Gastroesophageal sphincter (tissue), 3 donors: ENCODE results near the gene LARP6.

ENCODE experiments used
- POLR2A ChIP-seq, 2 donors: fragments of 450-650 bp; IDR thresholded peaks; one replicate each; pipeline ENCODE4 v1.6.1; 2017; ENCODE audit warnings: antibody characterized with exemption in 2 of 2, mild to moderate bottlenecking in 2 of 2, moderate library complexity in 1 of 2
- POLR2AphosphoS5 ChIP-seq: sonication (generic); formaldehyde crosslinking; IDR thresholded peaks from one replicate; pipeline ENCODE4 v1.6.1; 2017; ENCODE audit warnings: antibody characterized with exemption
- TF ChIP-seq, protein P1 (sequence below), 4 experiments: fragments of 200-600 bp in 2 of 4; fragments of 450-650 bp in 2 of 4; sonication (generic) in 1 of 4; IDR thresholded peaks; one replicate each; pipeline ENCODE4 v1.5.1; 2017 to 2019; ENCODE audit warnings: antibody characterized with exemption in 4 of 4, mild to moderate bottlenecking in 2 of 4, moderate library complexity in 2 of 4

DNA sequence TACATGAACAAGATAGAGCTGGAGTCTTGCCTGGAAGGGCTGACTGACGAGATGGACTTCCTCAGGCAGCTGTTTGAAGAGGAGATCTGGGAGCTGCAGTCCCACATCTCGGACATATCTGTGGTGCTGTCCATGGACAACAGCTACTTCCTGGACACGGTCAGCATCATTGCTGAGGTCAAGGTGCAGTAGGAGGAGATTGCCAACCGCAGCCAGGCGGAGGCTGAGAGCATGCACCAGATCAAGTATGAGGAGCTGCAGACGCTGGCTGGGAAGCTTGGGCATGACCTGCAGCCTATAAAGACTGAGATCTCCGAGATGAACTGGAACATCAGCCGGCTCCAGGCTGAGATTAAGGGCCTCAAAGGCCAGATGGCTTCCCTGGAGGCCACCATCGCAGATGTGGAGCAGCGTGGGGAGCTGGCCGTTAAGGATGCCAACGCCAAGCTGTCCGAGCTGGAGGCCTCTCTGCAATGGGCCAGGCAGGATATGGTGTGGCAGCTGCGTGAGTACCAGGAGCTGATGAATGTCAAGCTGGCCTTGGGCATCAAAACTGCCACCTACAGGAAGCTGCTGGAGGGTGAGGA, 5.5 kb upstream of the LARP6 start:
- TF ChIP-seq, protein P1, sequence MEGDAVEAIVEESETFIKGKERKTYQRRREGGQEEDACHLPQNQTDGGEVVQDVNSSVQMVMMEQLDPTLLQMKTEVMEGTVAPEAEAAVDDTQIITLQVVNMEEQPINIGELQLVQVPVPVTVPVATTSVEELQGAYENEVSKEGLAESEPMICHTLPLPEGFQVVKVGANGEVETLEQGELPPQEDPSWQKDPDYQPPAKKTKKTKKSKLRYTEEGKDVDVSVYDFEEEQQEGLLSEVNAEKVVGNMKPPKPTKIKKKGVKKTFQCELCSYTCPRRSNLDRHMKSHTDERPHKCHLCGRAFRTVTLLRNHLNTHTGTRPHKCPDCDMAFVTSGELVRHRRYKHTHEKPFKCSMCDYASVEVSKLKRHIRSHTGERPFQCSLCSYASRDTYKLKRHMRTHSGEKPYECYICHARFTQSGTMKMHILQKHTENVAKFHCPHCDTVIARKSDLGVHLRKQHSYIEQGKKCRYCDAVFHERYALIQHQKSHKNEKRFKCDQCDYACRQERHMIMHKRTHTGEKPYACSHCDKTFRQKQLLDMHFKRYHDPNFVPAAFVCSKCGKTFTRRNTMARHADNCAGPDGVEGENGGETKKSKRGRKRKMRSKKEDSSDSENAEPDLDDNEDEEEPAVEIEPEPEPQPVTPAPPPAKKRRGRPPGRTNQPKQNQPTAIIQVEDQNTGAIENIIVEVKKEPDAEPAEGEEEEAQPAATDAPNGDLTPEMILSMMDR (IDR thresholded peaks at IDR 0.05) = no peak
- TF ChIP-seq POLR2AphosphoS5 (no peak), POLR2A (IDR thresholded peaks at IDR 0.05) (no peak)
